ENCODE results near the gene RRBP1.

The RRBP1 gene

DNA sequence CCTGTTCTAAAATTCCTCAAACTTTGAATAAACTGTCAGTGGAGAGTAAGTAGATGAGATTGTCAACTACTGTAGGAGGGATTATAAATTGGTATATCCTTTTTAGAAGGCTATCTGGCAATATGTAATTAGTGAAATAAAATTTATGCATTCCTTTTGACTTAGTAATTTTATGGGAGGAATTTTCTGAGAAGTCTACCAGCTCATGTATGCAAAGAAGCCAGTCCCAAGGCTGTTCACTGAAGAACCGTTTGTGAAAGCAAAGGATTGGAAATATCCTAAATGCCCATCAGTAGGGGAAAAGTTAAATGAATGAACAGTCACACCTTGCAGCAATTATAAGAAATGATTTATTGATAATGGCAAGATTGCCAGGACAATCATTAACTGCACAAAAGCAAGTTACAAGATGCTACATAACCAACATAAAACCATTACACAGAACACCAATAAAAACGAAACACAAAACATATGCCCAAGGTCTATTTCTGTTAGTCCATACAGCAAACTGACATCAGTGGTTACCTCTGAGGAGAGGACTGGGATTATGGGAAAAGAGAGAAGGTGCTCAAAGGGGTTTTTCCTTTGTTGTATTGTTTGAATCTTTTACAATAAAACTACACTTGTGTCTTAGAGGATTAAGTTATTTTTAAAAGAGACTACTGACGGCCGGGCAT lies 116.7 kb downstream of the RRBP1 start:
- DNase-seq = no peak

Measured in CD4-positive, alpha-beta T cell treated with Interferon alpha-2 for 1 hour (primary cell).